Activated CD4-positive, alpha-beta T cell treated with anti-CD3 and anti-CD28 coated beads, Interleukin-2, amount 50 U/mL, for 16 hours (primary cell): ENCODE results near the gene NPW.
"Not testable (repeated sequence)": the region's sequence is repeated elsewhere in the genome, so short reads cannot be mapped to it uniquely, and the experiment has no call there.

Source experiments
- DNase-seq: peaks from one replicate; pipeline ENCODE4 v3.0.0-alpha.2; 2020

The NPW gene

GRCh38 chr16:2023092-2024031, 3.8 kb downstream of the NPW start:
- peak; percentile 94 for DNase-seq

GRCh38 chr16:2024032-2024420, 4.4 kb downstream of the NPW start:
- no peak for DNase-seq

GRCh38 chr16:2025251-2025650, 5.7 kb downstream of the NPW start:
- DNase-seq, result no peak

- no peak for DNase-seq
Measured at GRCh38 chr16:2025878-2026460, 6.4 kb downstream of the NPW start.

- DNase-seq, result no peak
Measured at GRCh38 chr16:2026461-2027023, 7.0 kb downstream of the NPW start, which contains the start of gene NHERF2. NHERF2 (plus strand) TSS chr16:2026902; CDS start chr16:2027006, 104 bp downstream.

- no peak for DNase-seq
Measured at GRCh38 chr16:2027024-2028010, 7.7 kb downstream of the NPW start.

GRCh38 chr16:2028146-2028545, 8.6 kb downstream of the NPW start:
- DNase-seq, result no peak

- no peak for DNase-seq
Measured at GRCh38 chr16:2028620-2029220, 9.1 kb downstream of the NPW start.

- DNase-seq, result no peak
Measured at GRCh38 chr16:2029350-2029749, 9.8 kb downstream of the NPW start.

GRCh38 chr16:2030036-2030435, 10.5 kb downstream of the NPW start:
- no peak for DNase-seq

- no peak for DNase-seq
Measured at GRCh38 chr16:2031081-2031577, 11.5 kb downstream of the NPW start.

- DNase-seq, result no peak
Measured at GRCh38 chr16:2032285-2033056, 12.9 kb downstream of the NPW start.

- no peak for DNase-seq
Measured at GRCh38 chr16:2033057-2033908, 13.7 kb downstream of the NPW start.

GRCh38 chr16:2033909-2034695, 14.5 kb downstream of the NPW start:
- not testable (repeated sequence) for DNase-seq

GRCh38 chr16:2034696-2035430, 15.3 kb downstream of the NPW start:
- DNase-seq, result no peak

GRCh38 chr16:2035431-2036199, 16.0 kb downstream of the NPW start:
- DNase-seq, result no peak

GRCh38 chr16:2036200-2036966, 16.8 kb downstream of the NPW start:
- DNase-seq, result no peak
